Measurements from ENCODE around the gene RHCG. TPM values are rescaled to one million over a fixed set of nuclear protein-coding genes. Genes with fewer than 3 reads are reported as not detected.

Gene RHCG
- total and polyA plus RNA-seq, 4 donors, result 0.08 to 0.19 (median 0.15) TPM

DNA sequence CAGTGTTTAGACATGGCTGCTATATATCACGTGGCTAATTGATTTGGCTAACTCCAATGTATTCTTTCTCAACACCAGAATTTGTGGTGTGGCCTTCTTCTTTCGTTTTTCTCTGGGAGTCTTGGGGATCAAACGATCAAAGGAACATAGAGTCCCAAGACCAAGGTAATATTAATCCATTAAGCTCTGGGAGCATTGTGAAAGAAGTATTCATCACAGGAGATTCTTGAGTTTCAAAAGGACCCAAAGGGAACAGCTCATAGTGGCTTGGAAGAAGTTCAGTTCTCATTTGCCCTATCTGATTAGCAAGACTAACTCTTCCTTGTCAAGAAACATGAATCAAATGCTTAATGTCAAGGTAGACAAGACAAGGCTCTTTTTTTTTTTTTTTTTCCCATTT is 46.0 kb upstream of the RHCG start:
- TF ChIP-seq, protein P1, sequence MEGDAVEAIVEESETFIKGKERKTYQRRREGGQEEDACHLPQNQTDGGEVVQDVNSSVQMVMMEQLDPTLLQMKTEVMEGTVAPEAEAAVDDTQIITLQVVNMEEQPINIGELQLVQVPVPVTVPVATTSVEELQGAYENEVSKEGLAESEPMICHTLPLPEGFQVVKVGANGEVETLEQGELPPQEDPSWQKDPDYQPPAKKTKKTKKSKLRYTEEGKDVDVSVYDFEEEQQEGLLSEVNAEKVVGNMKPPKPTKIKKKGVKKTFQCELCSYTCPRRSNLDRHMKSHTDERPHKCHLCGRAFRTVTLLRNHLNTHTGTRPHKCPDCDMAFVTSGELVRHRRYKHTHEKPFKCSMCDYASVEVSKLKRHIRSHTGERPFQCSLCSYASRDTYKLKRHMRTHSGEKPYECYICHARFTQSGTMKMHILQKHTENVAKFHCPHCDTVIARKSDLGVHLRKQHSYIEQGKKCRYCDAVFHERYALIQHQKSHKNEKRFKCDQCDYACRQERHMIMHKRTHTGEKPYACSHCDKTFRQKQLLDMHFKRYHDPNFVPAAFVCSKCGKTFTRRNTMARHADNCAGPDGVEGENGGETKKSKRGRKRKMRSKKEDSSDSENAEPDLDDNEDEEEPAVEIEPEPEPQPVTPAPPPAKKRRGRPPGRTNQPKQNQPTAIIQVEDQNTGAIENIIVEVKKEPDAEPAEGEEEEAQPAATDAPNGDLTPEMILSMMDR (IDR thresholded peaks at IDR 0.05; ENCODE audit: low read depth, low read length, missing input control), result no peak
- TF ChIP-seq HNF4G (IDR thresholded peaks at IDR 0.05) (no peak), RAD21 (IDR thresholded peaks at IDR 0.05) (no peak), ATF3 (IDR thresholded peaks at IDR 0.05) (no peak), EGR1 (IDR thresholded peaks at IDR 0.05; ENCODE audit: low read depth in 2 of 2) (no peak)
- TF ChIP-seq, protein P2, sequence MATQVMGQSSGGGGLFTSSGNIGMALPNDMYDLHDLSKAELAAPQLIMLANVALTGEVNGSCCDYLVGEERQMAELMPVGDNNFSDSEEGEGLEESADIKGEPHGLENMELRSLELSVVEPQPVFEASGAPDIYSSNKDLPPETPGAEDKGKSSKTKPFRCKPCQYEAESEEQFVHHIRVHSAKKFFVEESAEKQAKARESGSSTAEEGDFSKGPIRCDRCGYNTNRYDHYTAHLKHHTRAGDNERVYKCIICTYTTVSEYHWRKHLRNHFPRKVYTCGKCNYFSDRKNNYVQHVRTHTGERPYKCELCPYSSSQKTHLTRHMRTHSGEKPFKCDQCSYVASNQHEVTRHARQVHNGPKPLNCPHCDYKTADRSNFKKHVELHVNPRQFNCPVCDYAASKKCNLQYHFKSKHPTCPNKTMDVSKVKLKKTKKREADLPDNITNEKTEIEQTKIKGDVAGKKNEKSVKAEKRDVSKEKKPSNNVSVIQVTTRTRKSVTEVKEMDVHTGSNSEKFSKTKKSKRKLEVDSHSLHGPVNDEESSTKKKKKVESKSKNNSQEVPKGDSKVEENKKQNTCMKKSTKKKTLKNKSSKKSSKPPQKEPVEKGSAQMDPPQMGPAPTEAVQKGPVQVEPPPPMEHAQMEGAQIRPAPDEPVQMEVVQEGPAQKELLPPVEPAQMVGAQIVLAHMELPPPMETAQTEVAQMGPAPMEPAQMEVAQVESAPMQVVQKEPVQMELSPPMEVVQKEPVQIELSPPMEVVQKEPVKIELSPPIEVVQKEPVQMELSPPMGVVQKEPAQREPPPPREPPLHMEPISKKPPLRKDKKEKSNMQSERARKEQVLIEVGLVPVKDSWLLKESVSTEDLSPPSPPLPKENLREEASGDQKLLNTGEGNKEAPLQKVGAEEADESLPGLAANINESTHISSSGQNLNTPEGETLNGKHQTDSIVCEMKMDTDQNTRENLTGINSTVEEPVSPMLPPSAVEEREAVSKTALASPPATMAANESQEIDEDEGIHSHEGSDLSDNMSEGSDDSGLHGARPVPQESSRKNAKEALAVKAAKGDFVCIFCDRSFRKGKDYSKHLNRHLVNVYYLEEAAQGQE (IDR thresholded peaks at IDR 0.05), result no peak
- H3K9me3 ChIP-seq (ENCODE audit: control insufficient read depth in 4 of 4, low read length in 3 of 4), result peaks cover 0 to 3% (median 0%) of the 10 kb centered on the region in 4 donors
- no peaks in the 10 kb centered on the region for H3K4me1 ChIP-seq (ENCODE audit: control insufficient read depth in 4 of 4, insufficient read depth in 4 of 4, low read length in 3 of 4)
- no peaks in the 10 kb centered on the region for H3K36me3 ChIP-seq (ENCODE audit: control insufficient read depth in 4 of 4, insufficient read depth in 3 of 4, low read depth in 1 of 4, low read length in 3 of 4)
- no peaks in the 10 kb centered on the region for H3K27me3 ChIP-seq (ENCODE audit: control insufficient read depth in 4 of 4, insufficient read depth in 4 of 4, low read length in 3 of 4)
- H3K9ac ChIP-seq (ENCODE audit: low read depth in 1 of 2, low read length in 2 of 2), result no peak overlapping the region
- no peak for DNase-seq (ENCODE audit: low spot score)
- H3K4me3 ChIP-seq (ENCODE audit: low read depth in 1 of 3, low read length in 3 of 3), result no peak overlapping the region
- 71% methylated on average over 3 of the region's 3 CpGs for WGBS
- H3K27ac ChIP-seq (ENCODE audit: low read depth in 1 of 2, low read length in 2 of 2), result no peak overlapping the region

DNA sequence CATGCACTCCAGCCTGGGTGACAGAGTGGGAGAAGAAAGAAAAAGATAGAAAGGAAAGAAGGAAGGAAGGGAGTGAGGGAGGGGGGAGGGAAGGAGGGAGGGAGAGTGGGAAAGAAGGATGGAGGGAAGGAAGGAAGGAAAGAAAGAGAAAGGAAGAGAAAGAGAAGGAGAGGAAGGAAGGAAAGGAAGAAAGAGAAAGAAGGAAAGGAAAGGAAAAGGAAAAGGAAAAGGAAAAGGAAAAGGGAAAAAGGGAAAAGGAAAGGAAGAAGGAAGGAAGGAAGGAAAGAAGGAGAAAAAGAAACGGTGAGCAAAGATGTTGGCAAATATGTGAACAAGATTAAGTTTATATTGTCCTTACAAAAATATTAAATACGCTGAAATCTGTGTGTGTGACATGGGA is 42.6 kb upstream of the RHCG start:
- Histone ChIP-seq H3K36me3 (ENCODE audit: control insufficient read depth in 4 of 4, insufficient read depth in 3 of 4, low read depth in 1 of 4, low read length in 3 of 4) (no peaks in the 10 kb centered on the region), H3K9me3 (ENCODE audit: control insufficient read depth in 4 of 4, low read length in 3 of 4) (peaks cover 0 to 4% (median 0%) of the 10 kb centered on the region in 4 donors), H3K27ac (ENCODE audit: low read depth in 1 of 2, low read length in 2 of 2) (no peak overlapping the region), H3K4me1 (ENCODE audit: control insufficient read depth in 4 of 4, insufficient read depth in 4 of 4, low read length in 3 of 4) (no peaks in the 10 kb centered on the region), H3K27me3 (ENCODE audit: control insufficient read depth in 4 of 4, insufficient read depth in 4 of 4, low read length in 3 of 4) (no peaks in the 10 kb centered on the region), H3K4me3 (ENCODE audit: low read depth in 1 of 3, low read length in 3 of 3) (no peak overlapping the region), H3K9ac (ENCODE audit: low read depth in 1 of 2, low read length in 2 of 2) (no peak overlapping the region)
- no peak for TF ChIP-seq ATF3 (IDR thresholded peaks at IDR 0.05)
- no peak for TF ChIP-seq NR2F2 (IDR thresholded peaks at IDR 0.05)
- TF ChIP-seq, protein P3, sequence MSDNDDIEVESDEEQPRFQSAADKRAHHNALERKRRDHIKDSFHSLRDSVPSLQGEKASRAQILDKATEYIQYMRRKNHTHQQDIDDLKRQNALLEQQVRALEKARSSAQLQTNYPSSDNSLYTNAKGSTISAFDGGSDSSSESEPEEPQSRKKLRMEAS (IDR thresholded peaks at IDR 0.05), result no peak
- no peak for TF ChIP-seq HNF4A (conservative IDR thresholded peaks at IDR 0.05)
- WGBS, result 69% methylated on average over 2 of the region's 2 CpGs
- DNase-seq (ENCODE audit: low spot score), result no peak

DNA sequence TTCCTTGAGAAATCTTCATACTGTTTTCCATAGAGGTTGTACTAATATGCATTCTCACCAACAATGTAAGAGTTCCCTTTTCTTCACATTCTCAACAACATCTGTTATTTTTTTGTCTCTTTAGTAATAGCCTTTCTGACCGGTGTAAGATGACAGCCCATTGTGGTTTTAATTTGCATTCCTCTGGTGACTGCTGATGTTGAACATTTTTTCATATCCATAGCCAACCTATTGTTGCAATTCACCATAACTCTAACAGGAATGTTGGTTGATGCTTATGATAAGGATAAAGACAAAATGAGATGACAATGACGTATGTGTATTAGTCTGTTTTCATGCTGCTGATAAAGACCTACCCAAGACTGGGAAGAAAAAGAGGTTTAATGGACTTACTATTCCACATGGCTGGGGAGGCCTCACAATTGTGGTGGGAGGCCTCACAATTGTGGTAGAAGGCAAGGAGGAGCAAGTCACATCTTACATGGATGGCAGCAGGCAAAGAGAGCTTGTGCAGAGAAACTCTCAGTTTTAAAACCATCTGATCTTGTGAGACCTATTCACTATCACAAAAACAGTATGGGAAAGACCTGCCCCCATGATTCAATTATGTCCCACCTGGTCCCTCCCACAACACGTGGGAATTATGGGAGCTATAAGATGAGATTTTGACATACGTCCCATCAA is 37.6 kb upstream of the RHCG start:
- H3K4me1 ChIP-seq (ENCODE audit: control insufficient read depth in 4 of 4, insufficient read depth in 4 of 4, low read length in 3 of 4), result peaks cover 0 to 4% (median under 1%) of the 10 kb centered on the region in 4 donors
- no peak overlapping the region for H3K9ac ChIP-seq (ENCODE audit: low read depth in 1 of 2, low read length in 2 of 2)
- no peak overlapping the region for H3K4me3 ChIP-seq (ENCODE audit: low read depth in 1 of 3, low read length in 3 of 3)
- peaks cover 0 to 4% (median 0%) of the 10 kb centered on the region in 4 donors for H3K9me3 ChIP-seq (ENCODE audit: control insufficient read depth in 4 of 4, low read length in 3 of 4)
- no peak overlapping the region for H3K27ac ChIP-seq (ENCODE audit: low read depth in 1 of 2, low read length in 2 of 2)
- no peaks in the 10 kb centered on the region for H3K36me3 ChIP-seq (ENCODE audit: control insufficient read depth in 4 of 4, insufficient read depth in 3 of 4, low read depth in 1 of 4, low read length in 3 of 4)
- WGBS, result 84% methylated on average over 4 of the region's 4 CpGs
- DNase-seq (ENCODE audit: low spot score), result no peak
- H3K27me3 ChIP-seq (ENCODE audit: control insufficient read depth in 4 of 4, insufficient read depth in 4 of 4, low read length in 3 of 4), result no peaks in the 10 kb centered on the region
- no peak for TF ChIP-seq RAD21 (IDR thresholded peaks at IDR 0.05)
- no peak for TF ChIP-seq NR2F2 (IDR thresholded peaks at IDR 0.05)
- no peak for TF ChIP-seq HNF4G (IDR thresholded peaks at IDR 0.05)
- no peak for TF ChIP-seq FOXA1 (IDR thresholded peaks at IDR 0.05)
- TF ChIP-seq EGR1 (IDR thresholded peaks at IDR 0.05; ENCODE audit: low read depth in 2 of 2), result no peak
- TF ChIP-seq ATF3 (IDR thresholded peaks at IDR 0.05), result no peak
- no peak for TF ChIP-seq RXRA (IDR thresholded peaks at IDR 0.05)
- no peak for TF ChIP-seq YY1 (IDR thresholded peaks at IDR 0.05)
- TF ChIP-seq SP1 (IDR thresholded peaks at IDR 0.05), result no peak
- TF ChIP-seq, protein P4, sequence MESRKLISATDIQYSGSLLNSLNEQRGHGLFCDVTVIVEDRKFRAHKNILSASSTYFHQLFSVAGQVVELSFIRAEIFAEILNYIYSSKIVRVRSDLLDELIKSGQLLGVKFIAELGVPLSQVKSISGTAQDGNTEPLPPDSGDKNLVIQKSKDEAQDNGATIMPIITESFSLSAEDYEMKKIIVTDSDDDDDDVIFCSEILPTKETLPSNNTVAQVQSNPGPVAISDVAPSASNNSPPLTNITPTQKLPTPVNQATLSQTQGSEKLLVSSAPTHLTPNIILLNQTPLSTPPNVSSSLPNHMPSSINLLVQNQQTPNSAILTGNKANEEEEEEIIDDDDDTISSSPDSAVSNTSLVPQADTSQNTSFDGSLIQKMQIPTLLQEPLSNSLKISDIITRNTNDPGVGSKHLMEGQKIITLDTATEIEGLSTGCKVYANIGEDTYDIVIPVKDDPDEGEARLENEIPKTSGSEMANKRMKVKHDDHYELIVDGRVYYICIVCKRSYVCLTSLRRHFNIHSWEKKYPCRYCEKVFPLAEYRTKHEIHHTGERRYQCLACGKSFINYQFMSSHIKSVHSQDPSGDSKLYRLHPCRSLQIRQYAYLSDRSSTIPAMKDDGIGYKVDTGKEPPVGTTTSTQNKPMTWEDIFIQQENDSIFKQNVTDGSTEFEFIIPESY (IDR thresholded peaks at IDR 0.05), result no peak
